CD4-positive, alpha-beta T cell treated with Interleukin-17A for 4 hours (primary cell): Measurements from ENCODE around the gene JDP2.

Experiments used
- DNase-seq: peaks from one replicate; pipeline ENCODE4 v3.0.0-alpha.2; 2020; ENCODE audit warnings: mixed read lengths

JDP2 gene

DNA sequence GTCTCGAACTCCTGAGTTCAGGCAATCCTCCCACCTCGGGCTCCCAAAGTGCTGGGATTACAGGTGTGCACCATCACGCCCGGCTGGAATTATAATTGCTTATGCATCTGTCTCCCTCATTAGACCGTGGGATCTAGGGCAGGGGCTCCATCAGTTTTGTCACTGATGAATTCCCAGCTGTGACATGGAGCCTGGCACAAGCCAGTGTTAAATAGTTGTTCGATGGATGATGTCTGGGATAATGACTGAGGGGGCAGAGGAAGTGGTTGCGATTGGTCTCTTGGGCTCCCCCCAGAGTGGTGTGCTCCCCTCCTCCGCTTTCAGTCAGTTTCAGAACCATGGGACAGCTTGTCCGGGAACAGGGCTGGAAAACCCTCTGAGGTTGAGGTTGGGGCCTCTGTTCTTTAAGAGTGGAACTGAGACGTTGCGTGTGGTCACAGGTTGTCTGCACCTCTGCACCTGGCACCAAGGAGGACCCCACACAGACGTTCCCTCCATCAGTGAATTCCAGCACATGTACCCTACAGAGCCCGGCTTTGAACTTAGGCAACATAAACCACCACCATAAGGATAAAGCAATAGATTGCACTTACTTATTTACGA lies 63.7 kb downstream of the JDP2 start:
- DNase-seq, result no peak

GRCh38 chr14:75492832-75493591 lies 65.2 kb downstream of the JDP2 start:
- no peak for DNase-seq

DNA sequence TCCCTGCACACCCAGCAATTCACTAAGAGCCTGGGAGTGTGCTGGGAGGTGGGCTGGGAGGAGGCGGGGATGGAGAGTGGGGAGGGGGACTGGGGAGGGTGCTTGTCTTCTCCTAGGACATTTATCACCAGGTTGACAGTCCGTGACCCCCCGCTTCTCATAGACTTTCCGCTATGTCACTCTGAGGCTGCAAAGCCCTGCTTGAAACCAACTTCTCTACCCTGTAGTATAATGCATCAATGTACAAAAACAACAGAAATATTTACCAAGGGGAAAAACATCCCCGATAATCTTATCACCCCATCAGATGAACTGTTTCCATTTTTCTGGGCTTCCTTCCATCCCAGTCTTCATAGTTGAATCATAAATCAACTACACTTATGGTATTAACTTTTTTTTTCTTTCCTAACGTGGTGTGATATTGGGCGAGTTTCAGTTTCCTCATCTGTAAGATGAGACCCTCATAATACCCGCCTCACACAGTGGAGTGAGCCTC lies 65.8 kb downstream of the JDP2 start:
- DNase-seq, result no peak

DNA sequence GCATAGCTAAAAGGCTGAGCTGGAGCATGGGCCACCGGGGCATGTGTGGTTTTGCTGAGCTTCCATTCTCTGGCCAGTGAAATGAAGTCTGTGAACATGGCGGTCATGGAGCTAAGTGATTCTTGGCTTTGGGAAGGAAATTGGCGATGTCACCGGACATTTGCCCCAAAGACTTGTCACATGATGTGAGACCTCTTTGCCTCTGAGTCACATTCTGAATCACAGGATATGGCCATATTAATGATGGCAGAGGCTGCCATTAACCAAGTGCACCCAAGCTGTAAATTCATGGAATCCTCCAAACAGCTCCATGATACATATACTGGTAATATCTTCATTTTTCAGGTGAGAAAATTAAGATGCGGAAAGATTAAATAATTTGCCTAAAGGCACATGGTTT lies 67.1 kb downstream of the JDP2 start:
- DNase-seq, result no peak

DNA sequence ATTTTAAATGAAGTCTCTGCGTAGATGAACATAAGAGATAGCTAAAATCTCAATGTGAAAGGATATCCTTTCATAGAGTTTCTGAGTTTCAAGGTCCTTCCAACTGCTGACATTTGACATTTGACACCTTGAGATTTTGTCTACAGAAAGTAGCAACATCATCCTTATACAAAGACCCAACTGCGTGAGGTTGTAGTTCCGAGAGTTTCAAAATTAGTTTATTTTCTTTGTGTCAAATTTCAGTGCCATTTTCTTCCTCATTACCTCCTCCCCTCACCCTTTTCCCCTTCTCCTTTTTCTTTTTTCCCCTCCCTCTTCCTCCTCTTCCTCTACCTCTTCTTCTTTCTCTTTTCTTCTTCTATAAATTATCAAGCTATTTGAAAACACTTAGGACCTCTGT lies 67.6 kb downstream of the JDP2 start:
- no peak for DNase-seq

GRCh38 chr14:75495882-75496281 lies 68.1 kb downstream of the JDP2 start:
- DNase-seq, result no peak

- DNase-seq, result no peak
Observed at GRCh38 chr14:75496755-75497154, 68.9 kb downstream of the JDP2 start.

GRCh38 chr14:75497191-75497590 lies 69.4 kb downstream of the JDP2 start:
- DNase-seq, result no peak

DNA sequence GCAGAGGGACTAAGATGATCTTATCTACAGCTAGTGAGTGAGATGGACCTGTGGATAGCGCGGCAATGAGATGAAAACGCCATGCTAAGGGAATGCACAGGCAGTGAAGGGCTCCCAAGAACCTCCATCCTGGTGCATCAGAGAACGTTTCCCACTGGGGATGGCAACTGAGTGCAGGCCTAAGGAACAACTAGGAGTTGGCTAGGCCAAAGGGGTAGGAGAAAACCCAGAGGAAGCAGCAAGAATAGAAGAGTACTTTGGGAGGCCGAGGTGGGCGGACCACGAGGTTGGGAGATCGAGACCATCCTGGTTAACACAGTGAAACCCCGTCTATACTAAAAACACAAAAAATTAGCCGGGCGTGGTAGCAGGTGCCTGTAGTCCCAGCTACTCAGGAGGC lies 69.9 kb downstream of the JDP2 start:
- DNase-seq, result no peak

- no peak for DNase-seq
Observed at GRCh38 chr14:75499084-75499875, 71.5 kb downstream of the JDP2 start.

- no peak for DNase-seq
Observed at GRCh38 chr14:75501080-75501479, 73.3 kb downstream of the JDP2 start.

DNA sequence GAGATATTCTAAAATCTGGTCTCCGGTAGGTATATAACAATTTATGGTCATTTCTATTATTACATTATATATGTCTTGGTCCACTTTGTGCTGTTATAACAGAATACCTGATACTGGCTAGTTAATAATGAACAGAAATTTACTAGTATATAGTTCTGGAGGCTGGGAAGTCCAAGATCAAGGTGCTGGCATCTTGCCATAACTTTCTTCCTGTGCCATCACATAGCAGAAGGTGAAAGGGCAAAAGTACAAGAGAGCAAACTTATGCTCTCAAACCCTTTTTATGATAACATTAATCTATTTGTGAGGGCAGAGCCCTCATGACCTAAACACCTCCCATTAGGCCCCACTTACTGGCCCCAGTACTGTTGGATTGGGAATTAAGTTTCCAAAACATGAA lies 76.6 kb downstream of the JDP2 start:
- no peak for DNase-seq

DNA sequence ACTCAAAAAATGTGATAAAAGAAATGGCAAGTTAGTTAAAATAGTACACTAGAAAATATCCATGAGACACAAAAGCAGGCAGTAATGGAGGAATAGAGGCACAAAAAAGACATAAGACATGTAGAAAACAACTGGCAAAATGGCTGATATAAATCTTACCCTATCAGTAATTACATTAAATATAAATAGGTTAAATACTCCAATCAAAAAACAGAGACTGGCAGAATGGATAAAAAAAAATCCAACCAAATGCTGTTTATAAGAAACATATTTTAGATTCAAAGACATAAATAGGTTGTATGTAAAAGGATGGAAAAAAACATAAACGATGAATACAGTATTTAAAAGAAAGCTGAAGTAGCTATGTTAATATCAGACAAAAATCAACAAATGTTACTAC lies 79.1 kb downstream of the JDP2 start:
- DNase-seq, result no peak

DNA sequence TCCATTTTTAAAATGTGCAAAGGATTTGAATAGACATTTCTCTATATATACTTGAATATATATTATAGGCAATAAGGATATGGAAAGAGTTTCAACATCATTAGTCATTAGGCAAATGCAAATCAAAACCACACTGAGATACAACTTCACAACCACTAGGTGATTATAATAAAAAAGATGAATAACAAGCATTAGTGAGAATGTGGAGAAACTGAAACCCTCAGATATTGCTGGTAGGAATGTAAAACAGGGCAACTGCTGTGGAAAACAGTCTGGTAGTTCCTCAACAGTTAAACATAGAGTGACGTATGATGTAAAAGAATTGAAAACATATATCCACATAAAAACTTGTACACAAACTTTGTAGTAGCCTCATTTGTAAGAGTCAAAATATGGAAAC lies 82.7 kb downstream of the JDP2 start:
- DNase-seq, result no peak

DNA sequence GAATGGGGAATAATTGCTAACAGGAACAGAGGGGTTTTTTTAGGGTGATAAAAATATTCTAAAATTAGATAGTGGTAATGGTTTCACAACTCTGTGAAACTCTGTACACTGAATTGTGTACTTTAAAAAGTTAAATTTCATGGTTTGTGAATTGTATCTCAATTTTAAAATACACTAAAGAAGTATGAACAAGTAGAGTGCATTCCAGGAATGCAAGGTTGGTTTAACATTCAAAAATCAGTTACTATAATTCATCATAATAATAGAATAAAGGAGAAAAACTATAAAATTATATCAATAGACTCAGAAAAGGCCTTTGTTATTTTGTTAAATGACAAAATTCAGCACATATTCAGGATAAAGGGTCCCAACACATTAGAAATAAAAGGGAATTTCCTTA lies 83.4 kb downstream of the JDP2 start:
- no peak for DNase-seq

DNA sequence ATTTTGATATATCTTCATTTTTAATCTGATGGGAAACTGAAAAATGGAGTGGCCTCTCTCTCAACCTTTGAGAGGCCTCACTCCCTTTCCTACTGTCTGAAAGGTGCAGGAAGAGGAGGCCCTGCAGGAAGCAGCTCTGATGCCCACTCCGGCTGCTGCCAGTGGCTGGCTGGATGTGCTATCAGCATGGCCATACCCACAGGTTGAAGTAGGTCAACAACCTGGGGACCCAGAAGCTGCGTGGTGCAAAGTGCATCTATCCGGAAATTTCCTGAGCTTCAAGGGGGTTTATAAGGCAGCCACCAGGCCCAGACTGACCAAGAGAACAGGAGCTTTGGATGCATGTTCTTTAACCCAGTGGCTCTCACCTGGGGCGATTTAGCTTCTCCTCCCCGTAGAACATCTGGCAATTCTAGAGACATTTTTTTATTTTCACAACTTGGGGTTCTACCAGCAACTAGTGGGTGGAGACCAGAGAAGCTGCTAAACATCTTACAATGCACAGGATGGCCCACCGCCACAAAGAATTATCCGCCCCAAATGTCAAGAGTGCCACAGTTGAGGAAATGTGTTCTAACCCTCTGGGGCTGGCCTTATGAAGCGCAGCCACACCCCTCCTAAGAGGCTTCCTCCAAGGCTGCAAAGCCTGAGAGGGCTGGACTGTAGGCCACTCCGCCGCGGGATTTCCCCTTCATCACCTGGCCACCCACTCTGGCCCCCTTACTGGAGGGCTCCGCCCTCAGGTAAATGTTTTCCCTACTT lies 86.3 kb downstream of the JDP2 start:
- DNase-seq, result peak; percentile 34

- DNase-seq, result peak; percentile 66
Observed at GRCh38 chr14:75514673-75515628, 87.1 kb downstream of the JDP2 start.

GRCh38 chr14:75515629-75515996 lies 87.8 kb downstream of the JDP2 start:
- no peak for DNase-seq

GRCh38 chr14:75518625-75519024 lies 90.8 kb downstream of the JDP2 start:
- DNase-seq, result peak; percentile 54

DNA sequence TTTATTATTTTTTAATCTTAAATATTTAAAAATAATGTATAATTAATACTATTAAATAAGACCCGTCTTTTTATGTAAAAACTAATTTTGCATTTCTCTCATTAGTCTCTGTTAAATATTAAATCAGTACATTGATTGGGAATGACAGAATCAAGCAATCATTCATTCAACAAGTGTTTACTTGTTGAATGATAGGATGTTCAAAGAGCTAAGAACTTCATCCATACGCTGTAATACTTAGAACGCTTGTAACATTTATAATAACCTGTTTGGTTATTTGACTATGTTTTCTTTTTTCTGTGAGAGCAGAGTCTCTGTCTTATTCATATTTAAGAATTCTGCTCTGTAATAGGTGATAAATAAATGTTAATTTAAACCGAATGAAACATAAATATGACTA lies 91.6 kb downstream of the JDP2 start:
- DNase-seq, result no peak

DNA sequence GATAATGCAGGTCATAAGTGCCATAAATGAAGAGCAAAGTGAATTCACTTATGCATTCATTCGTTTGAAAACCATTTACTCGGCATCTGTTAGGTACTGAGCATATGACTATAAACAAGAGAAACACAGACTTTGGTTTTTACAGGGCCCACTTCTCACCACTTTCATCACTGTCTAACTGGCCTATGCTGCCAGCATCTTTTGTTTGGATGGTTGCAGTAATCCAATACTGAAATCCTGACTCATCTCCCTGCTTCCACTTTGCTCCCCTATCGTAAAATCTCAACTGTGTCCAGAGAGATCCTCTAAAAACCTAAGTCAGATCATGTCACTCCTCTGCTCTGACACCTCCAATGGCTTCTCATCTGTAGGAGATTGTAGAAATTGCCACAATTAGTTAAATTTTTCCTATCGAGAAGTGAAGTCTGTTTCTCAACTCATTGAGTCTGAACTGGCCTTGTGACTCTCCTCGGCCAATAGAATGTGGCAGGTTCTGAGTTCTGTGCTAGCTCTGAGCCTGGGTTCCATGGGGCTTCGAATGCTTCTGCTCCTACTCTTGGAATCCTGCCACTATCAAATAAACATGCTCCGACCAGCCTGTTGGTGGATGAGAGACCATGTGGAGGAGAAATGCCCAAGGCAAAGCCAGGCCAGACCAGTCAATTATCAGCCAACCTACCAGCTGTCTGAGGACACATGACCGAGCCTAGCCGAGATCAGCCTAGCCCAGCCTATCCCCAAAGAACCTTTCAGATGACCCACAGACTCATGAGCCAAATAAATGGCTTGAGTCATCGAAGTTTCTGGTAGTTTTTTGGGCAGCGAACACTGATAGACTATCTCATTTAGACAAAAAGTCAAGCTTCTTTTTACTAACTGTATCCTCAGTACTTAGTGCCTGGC lies 92.3 kb downstream of the JDP2 start:
- DNase-seq, result no peak
